ENCODE measurements around the gene MMP15. TPM values are rescaled to one million over a fixed set of nuclear protein-coding genes. Genes with fewer than 3 reads are reported as not detected.

The MMP15 gene
- total RNA-seq, 4 donors from 2014 or later = 5.2 to 9.1 (median 7.7) TPM

- TF ChIP-seq, protein P1, sequence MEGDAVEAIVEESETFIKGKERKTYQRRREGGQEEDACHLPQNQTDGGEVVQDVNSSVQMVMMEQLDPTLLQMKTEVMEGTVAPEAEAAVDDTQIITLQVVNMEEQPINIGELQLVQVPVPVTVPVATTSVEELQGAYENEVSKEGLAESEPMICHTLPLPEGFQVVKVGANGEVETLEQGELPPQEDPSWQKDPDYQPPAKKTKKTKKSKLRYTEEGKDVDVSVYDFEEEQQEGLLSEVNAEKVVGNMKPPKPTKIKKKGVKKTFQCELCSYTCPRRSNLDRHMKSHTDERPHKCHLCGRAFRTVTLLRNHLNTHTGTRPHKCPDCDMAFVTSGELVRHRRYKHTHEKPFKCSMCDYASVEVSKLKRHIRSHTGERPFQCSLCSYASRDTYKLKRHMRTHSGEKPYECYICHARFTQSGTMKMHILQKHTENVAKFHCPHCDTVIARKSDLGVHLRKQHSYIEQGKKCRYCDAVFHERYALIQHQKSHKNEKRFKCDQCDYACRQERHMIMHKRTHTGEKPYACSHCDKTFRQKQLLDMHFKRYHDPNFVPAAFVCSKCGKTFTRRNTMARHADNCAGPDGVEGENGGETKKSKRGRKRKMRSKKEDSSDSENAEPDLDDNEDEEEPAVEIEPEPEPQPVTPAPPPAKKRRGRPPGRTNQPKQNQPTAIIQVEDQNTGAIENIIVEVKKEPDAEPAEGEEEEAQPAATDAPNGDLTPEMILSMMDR (IDR thresholded peaks at IDR 0.05) = no peak
- no peak for TF ChIP-seq POLR2A (IDR thresholded peaks at IDR 0.05)
- intact Hi-C loops (cut with DNase I; ENCODE audit: low total_unique reads) = no loop called here
- H3K4me3 ChIP-seq (ENCODE audit: low read depth, poor library complexity, severe bottlenecking) = no peak overlapping the region
- 80 to 85% methylated on average over 3 of the region's 3 CpGs for WGBS, 2 donors
- no peak for DNase-seq (ENCODE audit: low spot score in 2 of 2)
Measured at GRCh38 chr16:58011652-58012051, 13.9 kb upstream of the MMP15 start.

GRCh38 chr16:58012481-58012880 lies 13.1 kb upstream of the MMP15 start:
- no peak for DNase-seq (ENCODE audit: low spot score in 2 of 2)
- 81 to 89% methylated on average over 8 to 9 of the region's 9 CpGs for WGBS, 2 donors
- TF ChIP-seq, protein P1 (IDR thresholded peaks at IDR 0.05) = no peak
- no peak for TF ChIP-seq POLR2A (IDR thresholded peaks at IDR 0.05)
- intact Hi-C loops (cut with DNase I; ENCODE audit: low total_unique reads) = no loop called here
- H3K4me3 ChIP-seq (ENCODE audit: low read depth, poor library complexity, severe bottlenecking) = no peak overlapping the region

DNA sequence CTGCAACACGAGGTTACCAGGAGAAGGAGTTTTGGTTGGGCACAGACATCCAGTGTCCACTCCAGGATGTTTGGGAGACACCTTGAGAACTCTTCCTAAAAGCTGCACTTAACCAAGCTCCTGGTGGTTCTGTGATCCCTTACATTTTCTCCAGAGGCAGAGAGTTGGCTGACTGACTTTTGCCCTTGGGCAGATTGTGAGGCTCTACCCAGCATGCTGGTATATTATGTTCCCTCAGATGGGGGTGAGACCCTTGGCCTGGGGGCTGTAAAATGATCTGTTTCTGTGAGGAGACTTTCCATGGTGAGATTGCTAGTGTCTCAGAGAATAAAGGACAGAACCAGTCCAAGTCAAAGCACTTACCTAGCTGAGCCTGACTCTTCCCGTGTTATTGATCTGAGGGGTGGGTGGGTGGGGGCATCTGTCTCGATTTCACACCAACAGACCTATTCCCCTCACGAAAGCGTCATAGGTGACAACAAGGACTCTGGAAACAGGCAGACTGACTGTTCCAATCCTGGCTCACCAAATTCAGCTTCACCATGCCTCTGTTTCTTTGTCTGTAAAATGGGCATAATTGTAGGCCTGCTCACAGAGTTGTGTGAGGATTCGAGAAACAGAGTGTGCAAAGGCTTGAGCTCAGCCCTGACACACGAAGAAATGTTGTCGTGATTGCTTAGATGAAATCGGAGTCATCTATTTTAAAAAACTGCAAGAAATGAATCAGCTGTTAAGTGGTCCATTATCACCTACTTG lies 12.2 kb upstream of the MMP15 start:
- intact Hi-C loops (cut with DNase I; ENCODE audit: low total_unique reads) = no loop called here
- no peak overlapping the region for H3K4me3 ChIP-seq (ENCODE audit: low read depth, poor library complexity, severe bottlenecking)
- no peak for DNase-seq (ENCODE audit: low spot score in 2 of 2)
- 88 to 94% methylated on average over 9 of the region's 9 CpGs for WGBS, 2 donors
- TF ChIP-seq POLR2A (IDR thresholded peaks at IDR 0.05) = no peak
- TF ChIP-seq, protein P1 (IDR thresholded peaks at IDR 0.05) = no peak

DNA sequence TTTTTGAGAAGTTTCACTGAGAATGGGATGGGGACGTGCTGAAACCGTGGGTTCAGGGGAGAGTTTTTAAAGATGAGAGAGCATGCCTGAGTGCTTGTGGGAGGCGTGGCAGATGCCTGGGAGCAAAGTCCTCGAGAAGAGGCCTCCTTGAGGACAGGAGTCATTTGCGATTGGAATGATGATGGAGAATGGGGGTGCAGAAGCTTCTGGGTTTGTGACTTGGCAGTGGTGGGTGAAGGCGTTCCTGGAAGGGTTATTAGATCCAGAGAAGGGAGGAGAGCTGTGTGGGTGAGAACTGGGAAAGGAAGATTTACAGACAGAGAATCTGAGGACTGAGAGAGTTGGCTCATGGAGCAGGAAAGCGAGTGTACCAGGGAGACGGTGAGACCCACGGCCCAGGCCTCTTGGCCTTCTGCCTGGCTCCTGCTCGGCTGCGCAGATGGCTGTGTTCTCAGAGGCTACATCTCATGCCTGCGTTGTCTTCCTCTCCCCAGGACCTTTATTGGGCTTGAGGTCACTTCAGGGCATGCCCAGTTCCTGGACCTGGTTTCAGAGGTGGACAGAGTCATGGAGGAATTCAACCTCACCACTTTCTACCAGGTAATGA lies 8.6 kb upstream of the MMP15 start:
- intact Hi-C loops (cut with DNase I; ENCODE audit: low total_unique reads) = loop anchor here (5.0 kb wide), 1 partner anchor 240 kb away; no protein-coding TSS in a partner anchor
- DNase-seq (ENCODE audit: low spot score in 2 of 2) = no peak
- WGBS, 2 donors = 45 to 56% methylated on average over 12 of the region's 12 CpGs
- no peak for TF ChIP-seq POLR2A (IDR thresholded peaks at IDR 0.05)
- TF ChIP-seq, protein P1 (IDR thresholded peaks at IDR 0.05) = no peak
- H3K4me3 ChIP-seq (ENCODE audit: low read depth, poor library complexity, severe bottlenecking) = no peak overlapping the region

DNA sequence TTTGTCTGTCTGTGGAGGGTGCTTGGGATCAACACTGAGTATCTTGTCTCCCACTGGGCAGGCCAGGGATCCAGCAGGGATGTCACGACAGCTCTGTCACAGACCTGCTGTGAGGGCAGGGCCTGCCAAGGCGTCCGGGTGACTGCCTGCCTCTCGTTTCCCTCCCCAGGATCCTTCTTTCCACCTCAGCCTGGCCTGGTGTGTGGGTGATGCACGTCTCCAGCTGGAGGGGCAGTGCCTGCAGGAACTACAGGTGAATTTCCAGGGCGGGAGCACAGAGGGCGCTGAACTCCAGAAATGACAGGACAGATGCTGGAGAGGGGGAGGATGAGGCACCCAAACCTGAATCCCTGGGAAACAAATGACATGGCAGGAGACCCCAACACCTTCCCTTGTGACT lies 6.8 kb upstream of the MMP15 start:
- DNase-seq (ENCODE audit: low spot score in 2 of 2) = no peak
- intact Hi-C loops (cut with DNase I; ENCODE audit: low total_unique reads) = loop anchor here (5.0 kb wide), 1 partner anchor 238 kb away; no protein-coding TSS in a partner anchor
- WGBS, 2 donors = 86 to 88% methylated on average over 6 to 7 of the region's 7 CpGs
- TF ChIP-seq, protein P1 (IDR thresholded peaks at IDR 0.05) = no peak
- no peak for TF ChIP-seq POLR2A (IDR thresholded peaks at IDR 0.05)
- no peak overlapping the region for H3K4me3 ChIP-seq (ENCODE audit: low read depth, poor library complexity, severe bottlenecking)

All from lower leg skin (tissue), 4 donors.